Neural cell (in vitro differentiated cells): ENCODE measurements around the gene RETSAT. TPM values are rescaled to one million over a fixed set of nuclear protein-coding genes. Genes with fewer than 3 reads are reported as not detected.

Experiments
- H2AFZ ChIP-seq: fragments of 200-600, 300-800 bp; sonication (generic), shearing (Covaris generic); 2 replicates; pipeline ENCODE4 v1.6.0; 2014; ENCODE audit warnings: low read depth, mild to moderate bottlenecking, antibody characterized with exemption, low read length, moderate library complexity
- H3F3A ChIP-seq: fragments of 200-600 bp; shearing (Covaris generic); 2 replicates; pipeline ENCODE4 v1.6.1; 2016; ENCODE audit warnings: mild to moderate bottlenecking, moderate library complexity, mixed read lengths, antibody characterized with exemption, low read length; ENCODE audit not compliant: insufficient read depth, poor library complexity, severe bottlenecking
- H3K27ac ChIP-seq: fragments of 200-600, 300-800 bp; sonication (generic), shearing (Covaris generic); 2 replicates; pipeline ENCODE4 v1.5.1; 2014; ENCODE audit warnings: mild to moderate bottlenecking, low read length, moderate library complexity
- H3K27me3 ChIP-seq: fragments of 300-800, 200-600 bp; sonication (generic), shearing (Covaris generic); 2 replicates; pipeline ENCODE4 v1.6.0; 2014; ENCODE audit warnings: mild to moderate bottlenecking, low read depth, low read length, moderate library complexity; ENCODE audit not compliant: insufficient read depth
- H3K36me3 ChIP-seq: fragments of 300-800, 200-600 bp; sonication (generic), shearing (Covaris generic); 2 replicates; pipeline ENCODE4 v1.5.1; 2014; ENCODE audit warnings: mild to moderate bottlenecking, antibody characterized with exemption, low read length, moderate library complexity; ENCODE audit not compliant: insufficient read depth
- H3K4me2 ChIP-seq: fragments of 300-800, 200-600 bp; sonication (generic), shearing (Covaris generic); 2 replicates; pipeline ENCODE4 v1.6.0; 2014; ENCODE audit warnings: mild to moderate bottlenecking, low read length
- H3K4me3 ChIP-seq: fragments of 300-800, 200-600 bp; sonication (generic), shearing (Covaris generic); 2 replicates; pipeline ENCODE4 v1.5.1; 2014; ENCODE audit warnings: mild to moderate bottlenecking, low read length, moderate library complexity
- H3K79me2 ChIP-seq: fragments of 200-600 bp; shearing (Covaris generic); replicated peaks from 2 replicates; pipeline ENCODE4 v1.6.0; 2014; ENCODE audit warnings: mild to moderate bottlenecking, low read length, moderate library complexity; ENCODE audit not compliant: insufficient read depth
- H3K9ac ChIP-seq: fragments of 300-800, 200-600 bp; sonication (generic), shearing (Covaris generic); 2 replicates; pipeline ENCODE4 v1.6.1; 2016; ENCODE audit warnings: mild to moderate bottlenecking, low read length, mixed read lengths
- H3K9me2 ChIP-seq: fragments of 200-600 bp; shearing (Covaris generic); 2 replicates; pipeline ENCODE4 v1.6.1; 2016; ENCODE audit warnings: mild to moderate bottlenecking, low read length, mixed read lengths; ENCODE audit not compliant: insufficient read depth
- H3K9me3 ChIP-seq: fragments of 200-600, 300-800 bp; sonication (generic), shearing (Covaris generic); 2 replicates; pipeline ENCODE4 v1.6.1; 2016; ENCODE audit warnings: mild to moderate bottlenecking, mixed run types, low read length, moderate library complexity, mixed read lengths
- H4K20me1 ChIP-seq: fragments of 200-600 bp; shearing (Covaris generic); 2 replicates; pipeline ENCODE4 v1.6.1; 2016; ENCODE audit warnings: mild to moderate bottlenecking, mixed run types; ENCODE audit not compliant: insufficient read depth
- EP300 ChIP-seq: fragments of 450-650 bp; conservative IDR thresholded peaks from 2 replicates; pipeline ENCODE4 v1.6.1; 2014; ENCODE audit warnings: antibody characterized with exemption, mild to moderate bottlenecking, moderate library complexity; ENCODE audit not compliant: poor library complexity, severe bottlenecking
- EZH2 ChIP-seq: fragments of 200-600, 300-800 bp; shearing (Covaris generic), sonication (generic); IDR thresholded peaks from 2 replicates; pipeline ENCODE4 v1.6.1; 2014; ENCODE audit warnings: antibody characterized with exemption, low read length, borderline replicate concordance, mild to moderate bottlenecking; ENCODE audit not compliant: insufficient read depth, poor library complexity, severe bottlenecking
- MXI1 ChIP-seq: fragments of 450-650 bp; conservative IDR thresholded peaks from 2 replicates; pipeline ENCODE4 v1.6.1; 2014; ENCODE audit warnings: antibody characterized with exemption, mild to moderate bottlenecking; ENCODE audit not compliant: poor library complexity, severe bottlenecking
- POLR2AphosphoS5 ChIP-seq: IDR thresholded peaks from 2 replicates; pipeline ENCODE4 v1.6.1; 2012
- RAD21 ChIP-seq: fragments of 450-650 bp; conservative IDR thresholded peaks from 2 replicates; pipeline ENCODE4 v1.6.1; 2014; ENCODE audit warnings: antibody characterized with exemption, mild to moderate bottlenecking, moderate library complexity
- SMC3 ChIP-seq: fragments of 450-650 bp; conservative IDR thresholded peaks from 2 replicates; pipeline ENCODE4 v1.6.1; 2014; ENCODE audit warnings: antibody characterized with exemption, mild to moderate bottlenecking, moderate library complexity; ENCODE audit not compliant: poor library complexity
- TAF1 ChIP-seq: IDR thresholded peaks from 2 replicates; pipeline ENCODE4 v1.6.1; 2012; ENCODE audit warnings: low read depth
- polyA plus RNA-seq: library from polyadenylated mRNA; depleted of rRNA; stranded (reverse); fragments of >200 nt; gene quantifications from 2 replicates; pipeline ENCODE4 v1.2.3, GENCODE V29; 2014
- TF ChIP-seq, protein P1 (sequence below): fragments of 450-650 bp; IDR thresholded peaks from 2 replicates; pipeline ENCODE4 v1.5.1; 2014; ENCODE audit warnings: antibody characterized with exemption, mild to moderate bottlenecking, moderate library complexity; ENCODE audit not compliant: poor library complexity, severe bottlenecking
- TF ChIP-seq, protein P2 (sequence below): IDR thresholded peaks from 2 replicates; pipeline ENCODE4 v1.6.1; 2012; ENCODE audit warnings: borderline replicate concordance

RETSAT gene
- polyA plus RNA-seq, 1 donor from 2014 or later = 10.9 TPM

DNA sequence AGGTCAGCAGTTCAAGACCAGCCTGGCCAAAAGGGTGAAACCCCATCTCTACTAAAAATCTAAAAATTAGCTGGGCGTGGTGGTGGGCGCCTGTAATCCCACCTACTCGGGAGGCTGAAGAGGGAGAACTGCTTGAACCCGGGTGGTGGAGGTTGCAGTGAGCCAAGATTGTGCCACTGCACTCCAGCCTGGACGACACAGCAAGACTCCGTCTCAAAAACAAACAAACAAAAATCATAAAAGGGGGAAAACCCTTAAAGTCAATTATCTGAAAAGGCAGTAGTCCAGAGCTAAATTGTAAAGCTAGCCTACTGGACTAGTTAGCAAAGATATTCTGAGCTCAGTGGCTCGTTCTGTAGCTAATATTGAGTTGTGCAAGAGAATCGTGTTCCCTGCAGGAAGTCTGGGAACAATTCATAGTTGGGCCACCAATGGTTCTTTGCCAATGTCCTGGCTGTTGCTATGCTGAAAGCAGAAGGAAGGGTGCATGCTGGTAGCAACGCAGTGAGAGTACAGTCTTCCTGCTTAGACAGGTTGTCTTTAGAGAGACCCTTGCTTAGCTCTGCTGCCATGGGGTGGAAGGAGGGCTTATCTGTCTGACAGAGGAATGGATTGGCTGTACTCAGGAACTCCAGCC lies 30.9 kb downstream of the RETSAT start:
- no peaks in the 10 kb centered on the region for H3K27me3 ChIP-seq
- no peaks in the 10 kb centered on the region for H3K9me3 ChIP-seq
- peak overlapping the region; percentile 13 for H3K4me3 ChIP-seq
- no peak overlapping the region for H3K9ac ChIP-seq
- no peaks in the 10 kb centered on the region for H3K36me3 ChIP-seq
- no peaks in the 10 kb centered on the region for H3F3A ChIP-seq
- no peaks in the 10 kb centered on the region for H3K9me2 ChIP-seq
- H4K20me1 ChIP-seq = no peaks in the 10 kb centered on the region
- H3K79me2 ChIP-seq = peaks cover 33% of the 10 kb centered on the region
- no peak overlapping the region for H3K4me2 ChIP-seq
- TF ChIP-seq, protein P1, sequence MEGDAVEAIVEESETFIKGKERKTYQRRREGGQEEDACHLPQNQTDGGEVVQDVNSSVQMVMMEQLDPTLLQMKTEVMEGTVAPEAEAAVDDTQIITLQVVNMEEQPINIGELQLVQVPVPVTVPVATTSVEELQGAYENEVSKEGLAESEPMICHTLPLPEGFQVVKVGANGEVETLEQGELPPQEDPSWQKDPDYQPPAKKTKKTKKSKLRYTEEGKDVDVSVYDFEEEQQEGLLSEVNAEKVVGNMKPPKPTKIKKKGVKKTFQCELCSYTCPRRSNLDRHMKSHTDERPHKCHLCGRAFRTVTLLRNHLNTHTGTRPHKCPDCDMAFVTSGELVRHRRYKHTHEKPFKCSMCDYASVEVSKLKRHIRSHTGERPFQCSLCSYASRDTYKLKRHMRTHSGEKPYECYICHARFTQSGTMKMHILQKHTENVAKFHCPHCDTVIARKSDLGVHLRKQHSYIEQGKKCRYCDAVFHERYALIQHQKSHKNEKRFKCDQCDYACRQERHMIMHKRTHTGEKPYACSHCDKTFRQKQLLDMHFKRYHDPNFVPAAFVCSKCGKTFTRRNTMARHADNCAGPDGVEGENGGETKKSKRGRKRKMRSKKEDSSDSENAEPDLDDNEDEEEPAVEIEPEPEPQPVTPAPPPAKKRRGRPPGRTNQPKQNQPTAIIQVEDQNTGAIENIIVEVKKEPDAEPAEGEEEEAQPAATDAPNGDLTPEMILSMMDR = no peak
- TF ChIP-seq, protein P2, sequence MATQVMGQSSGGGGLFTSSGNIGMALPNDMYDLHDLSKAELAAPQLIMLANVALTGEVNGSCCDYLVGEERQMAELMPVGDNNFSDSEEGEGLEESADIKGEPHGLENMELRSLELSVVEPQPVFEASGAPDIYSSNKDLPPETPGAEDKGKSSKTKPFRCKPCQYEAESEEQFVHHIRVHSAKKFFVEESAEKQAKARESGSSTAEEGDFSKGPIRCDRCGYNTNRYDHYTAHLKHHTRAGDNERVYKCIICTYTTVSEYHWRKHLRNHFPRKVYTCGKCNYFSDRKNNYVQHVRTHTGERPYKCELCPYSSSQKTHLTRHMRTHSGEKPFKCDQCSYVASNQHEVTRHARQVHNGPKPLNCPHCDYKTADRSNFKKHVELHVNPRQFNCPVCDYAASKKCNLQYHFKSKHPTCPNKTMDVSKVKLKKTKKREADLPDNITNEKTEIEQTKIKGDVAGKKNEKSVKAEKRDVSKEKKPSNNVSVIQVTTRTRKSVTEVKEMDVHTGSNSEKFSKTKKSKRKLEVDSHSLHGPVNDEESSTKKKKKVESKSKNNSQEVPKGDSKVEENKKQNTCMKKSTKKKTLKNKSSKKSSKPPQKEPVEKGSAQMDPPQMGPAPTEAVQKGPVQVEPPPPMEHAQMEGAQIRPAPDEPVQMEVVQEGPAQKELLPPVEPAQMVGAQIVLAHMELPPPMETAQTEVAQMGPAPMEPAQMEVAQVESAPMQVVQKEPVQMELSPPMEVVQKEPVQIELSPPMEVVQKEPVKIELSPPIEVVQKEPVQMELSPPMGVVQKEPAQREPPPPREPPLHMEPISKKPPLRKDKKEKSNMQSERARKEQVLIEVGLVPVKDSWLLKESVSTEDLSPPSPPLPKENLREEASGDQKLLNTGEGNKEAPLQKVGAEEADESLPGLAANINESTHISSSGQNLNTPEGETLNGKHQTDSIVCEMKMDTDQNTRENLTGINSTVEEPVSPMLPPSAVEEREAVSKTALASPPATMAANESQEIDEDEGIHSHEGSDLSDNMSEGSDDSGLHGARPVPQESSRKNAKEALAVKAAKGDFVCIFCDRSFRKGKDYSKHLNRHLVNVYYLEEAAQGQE = no peak
- TF ChIP-seq MXI1 (no peak), EZH2 (no peak), POLR2AphosphoS5 (no peak), EP300 (no peak), RAD21 (no peak), TAF1 (no peak)
- no peak overlapping the region for H2AFZ ChIP-seq
- no peak overlapping the region for H3K27ac ChIP-seq

DNA sequence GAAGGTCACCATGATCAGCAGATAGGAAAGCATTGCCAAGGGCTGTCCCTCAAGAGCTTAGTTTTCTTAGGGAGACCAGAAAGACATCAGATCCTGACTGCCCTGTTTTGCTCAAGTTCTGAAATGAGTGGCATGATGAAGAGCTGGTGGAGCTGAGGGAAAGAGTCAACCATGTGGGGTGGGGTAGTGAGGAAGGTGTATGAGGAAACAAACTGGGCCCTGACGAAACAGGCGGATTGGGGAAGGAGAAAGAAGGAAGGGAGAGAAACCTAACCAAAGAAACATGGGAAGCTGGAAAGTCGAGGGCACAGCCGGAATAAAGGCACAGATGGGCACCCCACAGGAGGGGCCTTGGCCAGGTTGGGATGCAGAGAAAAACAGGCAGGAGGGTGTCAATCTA lies 34.5 kb downstream of the RETSAT start:
- no peaks in the 10 kb centered on the region for H4K20me1 ChIP-seq
- no peak overlapping the region for H3K4me3 ChIP-seq
- no peak overlapping the region for H3K4me2 ChIP-seq
- no peak overlapping the region for H3K9ac ChIP-seq
- H3K36me3 ChIP-seq = no peaks in the 10 kb centered on the region
- H3K9me3 ChIP-seq = no peaks in the 10 kb centered on the region
- no peak overlapping the region for H3K27ac ChIP-seq
- H3K79me2 ChIP-seq = peaks cover 6% of the 10 kb centered on the region
- TF ChIP-seq RAD21 (no peak), SMC3 (no peak)
- no peaks in the 10 kb centered on the region for H3K9me2 ChIP-seq
- H3K27me3 ChIP-seq = no peaks in the 10 kb centered on the region
- no peak overlapping the region for H2AFZ ChIP-seq
- H3F3A ChIP-seq = no peaks in the 10 kb centered on the region
